ENCODE measurements around the gene YWHAQ.

The YWHAQ gene

DNA sequence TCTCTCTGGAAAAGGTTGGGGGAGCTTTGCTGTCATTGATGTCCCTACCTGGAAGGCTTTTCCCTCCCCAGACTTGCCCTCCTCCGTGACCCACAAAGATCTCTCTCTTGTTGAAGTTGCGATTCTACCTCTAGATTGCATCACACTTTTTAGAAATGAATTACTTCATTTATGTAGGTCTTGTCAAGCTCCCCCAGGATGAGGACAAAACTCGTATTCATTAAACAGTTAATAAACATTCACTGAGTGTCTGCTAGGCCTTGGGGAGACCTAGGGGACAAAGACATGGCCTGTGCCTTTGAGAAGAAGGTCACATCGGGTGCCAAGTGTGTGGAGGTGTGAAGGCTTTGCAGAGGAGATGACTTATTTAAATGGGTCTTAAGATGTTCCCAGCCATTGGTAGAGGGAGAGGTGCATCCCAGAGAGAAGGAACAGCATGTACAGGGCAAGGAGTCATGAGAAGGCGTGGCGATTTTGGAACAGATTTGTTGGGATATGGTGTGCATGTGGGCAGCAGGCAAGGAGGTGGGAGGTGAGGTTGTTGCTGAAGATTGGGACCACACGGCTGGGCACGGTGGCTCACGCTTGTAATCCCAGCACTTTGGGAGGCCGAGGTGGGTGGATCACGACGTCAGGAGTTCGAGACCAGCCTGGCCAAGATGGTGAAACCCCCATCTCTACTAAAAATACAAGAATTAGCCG, 9.8 kb upstream of the YWHAQ start:
- Histone ChIP-seq H3K4me1 (ENCODE audit: control insufficient read depth, low read depth, low read length) (peaks cover 4% of the 10 kb centered on the region), H3K9me3 (ENCODE audit: control insufficient read depth, low read depth, low read length) (no peaks in the 10 kb centered on the region), H3K27ac (ENCODE audit: low read length) (no peak overlapping the region), H3K27me3 (ENCODE audit: control insufficient read depth, insufficient read depth, low read length) (no peaks in the 10 kb centered on the region), H3K9ac (ENCODE audit: low read length) (no peak overlapping the region), H3K4me3 (ENCODE audit: low read length) (no peak overlapping the region), H3K36me3 (ENCODE audit: control insufficient read depth, low read depth, low read length) (no peaks in the 10 kb centered on the region)

DNA sequence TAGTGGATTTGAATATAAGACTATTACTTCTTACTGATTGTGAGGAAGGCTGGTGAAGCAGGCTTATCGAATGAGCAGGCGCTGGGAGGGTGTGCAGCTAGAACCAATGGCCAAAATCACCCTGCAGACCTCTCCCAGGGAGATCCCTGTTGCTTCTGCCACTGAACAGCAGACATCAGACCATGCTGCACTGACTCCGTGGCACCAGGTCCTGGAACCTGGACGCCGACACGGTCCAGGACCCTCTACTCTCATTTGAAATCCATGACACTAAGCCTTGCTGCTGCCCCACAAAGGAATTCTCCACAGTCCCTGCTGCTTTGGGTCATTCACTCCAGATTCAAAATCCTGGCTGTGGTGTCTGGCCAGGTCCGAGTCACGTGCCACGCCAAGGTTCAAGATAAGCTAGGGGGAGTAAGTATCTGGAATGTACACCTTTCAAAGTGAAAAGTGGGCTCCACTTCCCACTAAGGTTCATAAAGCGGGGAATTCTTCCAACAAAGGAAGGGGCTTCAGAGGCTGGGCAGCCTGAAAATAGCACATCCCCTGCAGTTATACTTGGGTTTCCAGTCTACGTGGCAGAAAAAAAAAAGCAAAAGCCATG, 9.0 kb upstream of the YWHAQ start:
- Histone ChIP-seq H3K36me3 (ENCODE audit: control insufficient read depth, low read depth, low read length) (no peaks in the 10 kb centered on the region), H3K9me3 (ENCODE audit: control insufficient read depth, low read depth, low read length) (no peaks in the 10 kb centered on the region), H3K4me1 (ENCODE audit: control insufficient read depth, low read depth, low read length) (peaks cover 4% of the 10 kb centered on the region), H3K27me3 (ENCODE audit: control insufficient read depth, insufficient read depth, low read length) (no peaks in the 10 kb centered on the region), H3K9ac (ENCODE audit: low read length) (no peak overlapping the region), H3K4me3 (ENCODE audit: low read length) (no peak overlapping the region), H3K27ac (ENCODE audit: low read length) (no peak overlapping the region)

DNA sequence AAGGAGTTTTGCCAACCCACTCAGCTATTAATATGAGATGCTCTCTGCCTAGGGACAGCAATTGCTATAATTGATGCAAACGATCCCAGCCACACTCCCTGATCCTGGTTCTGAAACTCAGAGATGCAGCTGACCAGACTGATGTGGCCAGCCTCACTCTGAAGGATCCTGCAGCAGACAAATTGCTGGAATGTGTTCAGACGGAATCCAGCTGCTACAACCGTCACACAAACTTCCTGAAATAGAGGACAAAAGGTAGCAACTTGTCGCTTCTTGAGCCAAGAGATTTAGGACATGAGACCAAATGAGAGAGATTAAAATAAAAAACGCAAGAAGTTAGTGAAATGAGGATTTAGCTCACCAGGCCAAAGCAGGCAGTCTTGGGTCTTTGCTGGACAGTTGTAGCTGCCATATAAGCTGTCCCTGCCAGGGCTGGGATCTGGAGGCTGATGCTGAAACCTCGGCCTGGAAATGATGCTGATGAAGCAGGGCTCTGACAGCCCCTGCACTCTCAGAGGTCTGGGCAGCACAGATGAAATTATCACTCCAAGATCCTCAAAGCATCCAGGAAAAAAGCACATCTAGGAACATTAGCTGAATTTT, 8.3 kb upstream of the YWHAQ start:
- Histone ChIP-seq H3K9me3 (ENCODE audit: control insufficient read depth, low read depth, low read length) (no peaks in the 10 kb centered on the region), H3K36me3 (ENCODE audit: control insufficient read depth, low read depth, low read length) (no peaks in the 10 kb centered on the region), H3K27me3 (ENCODE audit: control insufficient read depth, insufficient read depth, low read length) (no peaks in the 10 kb centered on the region), H3K4me1 (ENCODE audit: control insufficient read depth, low read depth, low read length) (peaks cover 4% of the 10 kb centered on the region), H3K27ac (ENCODE audit: low read length) (no peak overlapping the region), H3K9ac (ENCODE audit: low read length) (no peak overlapping the region), H3K4me3 (ENCODE audit: low read length) (no peak overlapping the region)

DNA sequence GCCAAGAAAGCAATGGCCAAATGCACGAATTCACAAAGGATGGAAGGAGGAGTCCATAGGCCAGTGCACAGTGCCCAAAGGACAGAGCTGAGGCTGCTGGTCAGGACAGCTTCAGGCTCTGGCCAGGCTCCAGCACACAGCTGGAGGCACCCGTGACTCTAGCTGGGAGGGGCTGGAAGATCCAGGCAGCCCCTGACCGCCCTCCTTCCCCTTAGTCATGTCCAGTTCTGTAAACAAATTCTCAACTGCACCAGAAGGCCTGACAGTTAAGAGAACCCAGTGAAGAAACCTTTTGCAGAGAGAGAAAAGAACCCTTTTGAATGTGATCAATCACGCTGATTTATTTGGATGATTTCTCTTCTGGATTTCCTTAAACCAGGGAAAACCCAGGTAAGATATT, 7.7 kb upstream of the YWHAQ start:
- Histone ChIP-seq H3K9ac (ENCODE audit: low read length) (no peak overlapping the region), H3K4me3 (ENCODE audit: low read length) (no peak overlapping the region), H3K36me3 (ENCODE audit: control insufficient read depth, low read depth, low read length) (no peaks in the 10 kb centered on the region), H3K4me1 (ENCODE audit: control insufficient read depth, low read depth, low read length) (peaks cover 4% of the 10 kb centered on the region), H3K27ac (ENCODE audit: low read length) (no peak overlapping the region), H3K9me3 (ENCODE audit: control insufficient read depth, low read depth, low read length) (no peaks in the 10 kb centered on the region), H3K27me3 (ENCODE audit: control insufficient read depth, insufficient read depth, low read length) (no peaks in the 10 kb centered on the region)

DNA sequence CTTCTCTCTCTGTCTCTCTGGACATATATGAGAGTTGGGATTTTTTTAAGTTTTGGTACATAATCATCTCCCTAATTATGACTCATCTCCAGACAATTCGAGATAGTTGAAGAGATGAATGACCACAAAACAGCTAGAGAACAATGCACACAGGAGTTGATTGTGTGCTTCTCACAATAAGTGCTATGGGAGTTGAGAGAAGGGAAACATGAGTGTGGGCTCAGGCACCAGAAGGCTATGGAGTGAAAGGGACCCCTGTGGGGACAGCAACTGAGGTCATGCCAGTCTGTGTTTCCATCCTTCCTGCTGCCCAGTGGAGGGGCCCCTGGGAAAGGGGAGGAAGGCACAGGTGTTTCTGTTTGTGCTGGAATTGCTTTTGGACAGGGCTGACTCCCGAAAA, 6.5 kb upstream of the YWHAQ start:
- H3K27ac ChIP-seq (ENCODE audit: low read length), result no peak overlapping the region
- H3K27me3 ChIP-seq (ENCODE audit: control insufficient read depth, insufficient read depth, low read length), result peaks cover 4% of the 10 kb centered on the region
- H3K4me3 ChIP-seq (ENCODE audit: low read length), result no peak overlapping the region

DNA sequence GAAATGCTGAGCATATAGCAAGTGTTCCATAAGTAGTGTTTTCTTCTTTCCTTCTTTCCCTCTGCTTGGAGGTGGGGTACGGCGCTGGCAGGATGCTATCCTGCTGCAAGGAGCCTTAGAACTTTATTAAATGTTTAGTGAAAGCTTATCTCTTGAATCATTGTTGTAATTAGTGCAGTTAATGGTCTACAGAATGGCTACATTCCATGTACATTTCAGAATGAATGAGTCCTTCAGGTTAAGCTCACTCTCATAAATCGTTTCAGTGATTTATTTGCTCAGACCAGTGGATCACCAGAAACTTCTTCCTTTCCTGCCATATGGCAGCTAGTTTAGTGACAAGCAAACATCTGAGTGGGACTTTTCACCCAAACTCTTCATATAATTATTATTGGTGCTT, 3.3 kb upstream of the YWHAQ start:
- H3K9ac ChIP-seq (ENCODE audit: low read length), result no peak overlapping the region
- H3K27ac ChIP-seq (ENCODE audit: low read length), result no peak overlapping the region
- H3K27me3 ChIP-seq (ENCODE audit: control insufficient read depth, insufficient read depth, low read length), result peaks cover 16% of the 10 kb centered on the region

More for the DNA sequence above, 6.5 kb upstream of the YWHAQ start:
- no peaks in the 10 kb centered on the region for H3K36me3 ChIP-seq (ENCODE audit: control insufficient read depth, low read depth, low read length)
- peaks cover 2% of the 10 kb centered on the region for H3K4me1 ChIP-seq (ENCODE audit: control insufficient read depth, low read depth, low read length)
- H3K9me3 ChIP-seq (ENCODE audit: control insufficient read depth, low read depth, low read length), result no peaks in the 10 kb centered on the region
- H3K9ac ChIP-seq (ENCODE audit: low read length), result no peak overlapping the region

DNA sequence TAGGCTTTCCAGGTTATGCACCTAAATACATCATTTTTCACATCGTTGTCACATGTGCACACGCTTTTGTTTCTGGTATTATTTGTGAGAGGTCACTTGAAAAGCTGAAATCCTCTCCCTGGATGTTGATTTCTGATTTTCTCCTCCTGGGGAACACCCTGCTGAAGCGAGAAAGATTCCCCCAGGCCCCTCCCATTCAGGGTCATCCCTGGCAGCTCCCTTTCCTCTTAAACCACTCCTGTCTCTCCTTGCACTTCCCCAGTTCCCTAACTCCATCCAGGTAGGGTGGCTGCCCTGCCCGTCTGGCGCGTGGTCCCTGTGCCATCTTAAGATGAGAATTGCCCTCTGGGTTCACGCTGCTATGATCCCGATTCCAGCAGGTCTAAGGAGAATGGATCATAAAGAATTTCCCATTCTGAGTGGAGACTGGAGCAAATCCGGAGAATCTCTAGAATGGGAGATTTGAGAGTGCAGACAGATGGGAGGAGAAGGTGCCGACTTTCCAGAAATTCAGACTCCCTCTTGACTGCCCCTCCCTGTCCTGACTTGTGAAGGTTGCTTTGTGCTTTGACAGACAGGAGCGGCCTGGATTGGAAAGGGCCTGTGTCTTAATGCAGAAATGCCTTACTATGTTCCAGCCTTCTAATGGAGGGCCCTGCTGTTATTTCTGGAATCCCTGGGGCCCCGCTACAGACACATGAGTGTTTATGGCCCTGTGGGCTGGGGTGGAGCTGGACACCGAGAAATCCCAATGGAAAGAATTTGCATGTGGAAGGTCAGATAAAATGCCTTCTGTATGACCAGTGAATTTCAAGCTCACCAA, 1.3 kb upstream of the YWHAQ start:
- peaks cover 28% of the 10 kb centered on the region for H3K4me1 ChIP-seq (ENCODE audit: control insufficient read depth, low read depth, low read length)
- no peaks in the 10 kb centered on the region for H3K9me3 ChIP-seq (ENCODE audit: control insufficient read depth, low read depth, low read length)
- H3K4me3 ChIP-seq (ENCODE audit: low read length), result peak overlapping the region; percentile 82
- H3K9ac ChIP-seq (ENCODE audit: low read length), result peak overlapping the region; percentile 96
- peaks cover 16% of the 10 kb centered on the region for H3K27me3 ChIP-seq (ENCODE audit: control insufficient read depth, insufficient read depth, low read length)
- H3K27ac ChIP-seq (ENCODE audit: low read length), result no peak overlapping the region
- peaks cover 17% of the 10 kb centered on the region for H3K36me3 ChIP-seq (ENCODE audit: control insufficient read depth, low read depth, low read length)

More for the DNA sequence above, 3.3 kb upstream of the YWHAQ start:
- Histone ChIP-seq H3K4me3 (ENCODE audit: low read length) (no peak overlapping the region), H3K9me3 (ENCODE audit: control insufficient read depth, low read depth, low read length) (no peaks in the 10 kb centered on the region), H3K4me1 (ENCODE audit: control insufficient read depth, low read depth, low read length) (peaks cover 14% of the 10 kb centered on the region), H3K36me3 (ENCODE audit: control insufficient read depth, low read depth, low read length) (no peaks in the 10 kb centered on the region)

DNA sequence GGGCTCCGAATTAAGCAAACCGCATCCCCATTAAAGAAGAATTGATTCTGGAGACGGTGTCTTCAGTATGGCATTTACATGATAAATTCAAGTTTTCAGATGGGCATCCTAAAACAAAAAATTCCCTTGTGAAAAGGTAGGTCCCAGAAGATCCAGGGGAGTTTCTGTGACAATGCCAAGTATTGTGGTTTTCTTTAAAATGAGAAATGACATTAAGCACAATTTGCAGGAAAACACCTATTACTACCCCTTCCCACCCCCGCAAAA, 689 bp upstream of the YWHAQ start:
- Histone ChIP-seq H3K27ac (ENCODE audit: low read length) (peak overlapping the region; percentile 30), H3K4me3 (ENCODE audit: low read length) (peak overlapping the region; percentile 82), H3K36me3 (ENCODE audit: control insufficient read depth, low read depth, low read length) (peaks cover 22% of the 10 kb centered on the region), H3K27me3 (ENCODE audit: control insufficient read depth, insufficient read depth, low read length) (peaks cover 16% of the 10 kb centered on the region), H3K9me3 (ENCODE audit: control insufficient read depth, low read depth, low read length) (no peaks in the 10 kb centered on the region), H3K9ac (ENCODE audit: low read length) (peak overlapping the region; percentile 96), H3K4me1 (ENCODE audit: control insufficient read depth, low read depth, low read length) (peaks cover 28% of the 10 kb centered on the region)

DNA sequence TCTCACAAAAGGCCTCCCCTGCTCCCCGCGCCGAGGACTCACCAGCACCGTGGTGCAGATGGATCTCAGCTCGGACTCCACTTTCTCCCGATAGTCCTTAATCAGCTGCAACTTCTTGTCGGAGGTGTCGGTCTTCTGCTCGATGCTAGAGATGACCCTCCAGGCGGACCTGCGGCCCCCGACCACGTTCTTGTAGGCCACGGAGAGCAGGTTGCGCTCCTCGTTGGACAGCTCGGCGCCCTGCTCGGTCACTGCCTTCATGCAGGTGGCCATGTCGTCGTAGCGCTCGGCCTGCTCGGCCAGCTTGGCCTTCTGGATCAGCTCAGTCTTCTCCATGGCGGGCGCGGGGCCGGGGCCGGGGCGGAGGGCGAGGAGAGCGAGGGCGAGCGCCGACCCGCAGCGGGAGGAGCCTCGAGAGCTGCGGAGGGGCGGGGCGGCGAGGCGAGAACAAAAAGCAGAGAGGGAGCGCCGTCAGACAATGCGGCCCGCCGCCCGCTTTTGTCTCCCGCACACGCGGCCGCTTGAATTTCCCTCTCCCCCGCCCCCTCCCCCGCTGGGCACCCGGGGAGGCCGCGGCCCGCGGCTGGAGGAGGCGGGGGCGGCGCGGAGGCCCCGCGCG, 571 bp downstream of the YWHAQ start:
- Histone ChIP-seq H3K36me3 (ENCODE audit: control insufficient read depth, low read depth, low read length) (peaks cover 30% of the 10 kb centered on the region), H3K27me3 (ENCODE audit: control insufficient read depth, insufficient read depth, low read length) (peaks cover 16% of the 10 kb centered on the region), H3K4me1 (ENCODE audit: control insufficient read depth, low read depth, low read length) (peaks cover 28% of the 10 kb centered on the region), H3K4me3 (ENCODE audit: low read length) (peak overlapping the region; percentile 82), H3K9ac (ENCODE audit: low read length) (peak overlapping the region; percentile 96), H3K9me3 (ENCODE audit: control insufficient read depth, low read depth, low read length) (no peaks in the 10 kb centered on the region), H3K27ac (ENCODE audit: low read length) (peak overlapping the region; percentile 72)

DNA sequence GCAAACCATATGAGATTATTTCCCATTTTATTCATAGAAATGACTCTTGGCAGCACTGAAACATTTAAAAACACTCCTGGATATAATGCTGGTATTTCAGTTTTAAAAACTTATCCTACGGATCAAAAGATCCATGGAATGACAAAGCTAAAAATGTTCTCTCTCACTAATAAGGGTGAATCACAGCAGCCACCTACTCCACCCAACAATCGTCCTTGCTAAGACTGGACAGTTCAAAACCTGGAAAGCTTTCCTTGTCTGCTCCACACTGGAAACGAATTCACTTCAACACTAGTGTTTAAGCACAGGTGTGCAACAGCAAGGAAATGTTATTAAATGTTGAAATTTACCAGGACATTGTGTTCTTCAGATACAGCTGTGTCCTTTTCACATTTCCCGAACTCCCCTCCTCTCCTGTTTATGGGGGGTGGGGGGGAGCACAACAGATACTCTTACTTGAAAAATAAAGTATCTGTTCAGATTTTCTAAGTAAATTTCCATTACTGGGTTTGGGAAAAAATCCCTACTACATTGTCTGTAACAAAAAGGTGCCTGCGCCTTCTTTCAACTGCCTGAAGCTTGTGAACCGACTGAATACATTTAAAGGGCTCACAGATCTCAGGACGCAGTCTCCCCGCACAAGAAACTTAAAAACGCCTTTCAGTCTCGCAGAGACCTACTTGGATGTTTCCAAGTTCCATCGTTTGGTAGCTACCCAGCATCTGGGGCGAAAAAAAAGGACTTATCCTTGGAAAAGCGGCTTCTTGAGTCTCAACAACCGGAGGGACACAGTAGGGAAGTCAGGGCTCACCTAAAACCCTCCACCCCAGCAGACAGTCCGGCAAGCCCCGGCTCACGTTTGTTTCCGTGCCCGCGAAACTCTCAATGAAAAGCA, 1.3 kb downstream of the YWHAQ start:
- Histone ChIP-seq H3K9ac (ENCODE audit: low read length) (peak overlapping the region; percentile 96), H3K27ac (ENCODE audit: low read length) (peak overlapping the region; percentile 72), H3K9me3 (ENCODE audit: control insufficient read depth, low read depth, low read length) (no peaks in the 10 kb centered on the region), H3K36me3 (ENCODE audit: control insufficient read depth, low read depth, low read length) (peaks cover 30% of the 10 kb centered on the region), H3K4me1 (ENCODE audit: control insufficient read depth, low read depth, low read length) (peaks cover 28% of the 10 kb centered on the region), H3K4me3 (ENCODE audit: low read length) (peak overlapping the region; percentile 82), H3K27me3 (ENCODE audit: control insufficient read depth, insufficient read depth, low read length) (peaks cover 16% of the 10 kb centered on the region)

Data from iPS-18a (cell line).